ENCODE data around the gene OSM.
A peak's percentile ranks its signal among the peaks of the same experiment; 100 is the strongest.

Gene OSM

DNA sequence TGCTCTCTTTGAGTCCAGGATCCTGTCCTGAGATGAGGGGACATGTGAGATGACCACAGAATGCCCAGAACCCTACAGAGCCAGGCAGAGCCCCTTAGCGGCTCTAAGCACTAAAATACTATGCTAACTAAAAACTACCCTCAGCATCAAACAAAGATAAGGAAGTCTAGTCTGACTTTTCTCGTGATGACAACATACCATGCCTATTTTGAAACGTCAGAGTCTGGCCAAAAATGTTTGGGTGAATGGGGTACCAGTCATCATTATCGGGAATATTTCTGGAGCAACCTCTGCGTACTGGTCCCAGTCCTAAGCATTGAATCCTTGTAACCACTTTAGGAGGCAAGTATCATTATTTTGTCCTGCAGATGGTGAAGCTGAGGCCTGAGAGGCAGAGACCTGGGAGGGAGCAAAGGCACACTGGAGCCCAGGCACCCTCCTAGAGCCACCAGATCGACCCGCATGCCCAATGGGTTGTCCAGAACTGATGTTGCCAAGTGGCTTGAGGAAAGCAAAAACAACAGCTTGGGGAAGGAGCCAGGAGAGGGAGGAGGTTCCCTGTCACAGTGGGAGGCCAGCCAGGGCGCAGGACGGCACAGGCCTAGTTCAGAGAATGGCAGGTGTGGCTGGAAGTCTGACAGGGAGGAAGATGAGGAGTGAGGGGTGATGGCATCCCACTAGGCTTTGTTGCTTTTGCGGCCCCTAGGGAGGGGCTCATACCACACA, 7.2 kb upstream of the OSM start:
- DNase-seq = no peak
- no peak overlapping the region for H3K4me3 Mint-ChIP-seq
- H3K9me3 Mint-ChIP-seq = no peaks in the 10 kb centered on the region
- peaks cover 7% of the 10 kb centered on the region for H3K27me3 Mint-ChIP-seq
- peaks cover 74% of the 10 kb centered on the region for H3K4me1 Mint-ChIP-seq
- no peak overlapping the region for H3K27ac Mint-ChIP-seq
- CTCF ChIA-PET = no interaction called here
- H3K36me3 Mint-ChIP-seq = peaks cover 53% of the 10 kb centered on the region

DNA sequence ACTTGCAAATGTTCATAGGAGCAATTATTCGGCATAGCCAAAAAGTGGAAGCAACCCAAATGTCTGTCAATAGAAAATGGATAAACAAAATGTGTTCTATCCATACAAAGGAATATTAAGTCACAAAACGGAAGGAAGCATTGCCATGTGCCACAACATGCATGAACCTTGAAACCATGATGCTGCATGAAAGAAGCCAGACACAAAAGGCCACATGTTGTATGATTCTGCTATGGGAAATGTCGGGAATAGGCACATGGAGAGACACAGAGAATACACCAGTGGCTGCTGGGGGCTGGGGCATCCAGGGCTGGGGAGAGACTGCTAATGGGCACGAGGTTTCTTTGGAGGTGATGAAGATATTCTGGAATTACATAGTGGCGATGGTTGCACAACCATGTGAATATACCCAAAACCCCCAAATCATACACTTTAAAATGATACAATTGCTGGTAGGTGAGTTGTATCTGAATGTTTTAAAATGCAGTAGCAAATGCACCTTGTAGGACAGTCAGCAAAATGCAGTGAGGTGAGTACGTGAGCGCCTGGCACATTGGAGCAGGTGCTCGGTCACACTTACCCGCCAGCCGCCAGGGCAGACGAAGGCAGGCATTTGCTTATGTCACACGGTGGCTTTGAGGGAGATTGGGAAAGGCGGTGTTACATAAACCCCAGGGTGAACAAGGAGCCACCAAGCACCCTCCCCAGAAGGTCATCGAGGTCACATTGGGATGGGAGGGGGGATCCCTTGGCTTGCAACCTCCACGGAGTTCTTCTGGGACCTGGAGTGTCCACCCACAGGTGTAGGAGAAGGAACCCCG, 6.3 kb upstream of the OSM start:
- H3K4me1 Mint-ChIP-seq = peaks cover 77% of the 10 kb centered on the region
- DNase-seq = no peak
- CTCF ChIA-PET = no interaction called here
- H3K36me3 Mint-ChIP-seq = peaks cover 61% of the 10 kb centered on the region
- peak overlapping the region; percentile 35 for H3K27ac Mint-ChIP-seq
- no peak overlapping the region for H3K4me3 Mint-ChIP-seq
- H3K27me3 Mint-ChIP-seq = peaks cover 3% of the 10 kb centered on the region
- no peaks in the 10 kb centered on the region for H3K9me3 Mint-ChIP-seq

DNA sequence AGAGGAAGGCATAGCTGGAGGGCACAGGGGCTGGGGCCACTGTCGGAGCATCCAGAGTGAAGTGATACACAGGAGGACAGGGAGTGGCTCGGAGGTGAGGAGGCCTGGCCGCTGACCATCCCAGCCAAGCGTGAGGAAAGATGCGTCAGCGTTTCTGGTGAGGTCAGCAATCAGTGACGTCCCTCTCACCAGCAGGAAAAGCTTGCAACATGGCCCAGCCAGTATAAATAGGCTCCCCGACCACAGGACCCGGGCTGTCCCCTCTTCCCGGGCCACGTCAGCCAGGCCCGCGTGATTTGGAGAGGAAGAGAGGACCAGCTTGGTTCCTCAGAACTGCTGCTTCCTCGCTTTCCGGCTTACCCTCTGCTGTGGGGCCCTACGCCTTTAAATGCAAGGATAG, 4.2 kb upstream of the OSM start:
- Mint-ChIP-seq H3K4me3 (no peak overlapping the region), H3K27me3 (no peaks in the 10 kb centered on the region), H3K36me3 (peaks cover 62% of the 10 kb centered on the region), H3K4me1 (peaks cover 65% of the 10 kb centered on the region), H3K9me3 (no peaks in the 10 kb centered on the region), H3K27ac (no peak overlapping the region)
- CTCF ChIA-PET = interaction anchor here (2.9 kb wide), 1 partner anchor 17 kb away, joined by 14 read pairs; the partner anchor contains the start of gene CASTOR1
- DNase-seq = no peak

DNA sequence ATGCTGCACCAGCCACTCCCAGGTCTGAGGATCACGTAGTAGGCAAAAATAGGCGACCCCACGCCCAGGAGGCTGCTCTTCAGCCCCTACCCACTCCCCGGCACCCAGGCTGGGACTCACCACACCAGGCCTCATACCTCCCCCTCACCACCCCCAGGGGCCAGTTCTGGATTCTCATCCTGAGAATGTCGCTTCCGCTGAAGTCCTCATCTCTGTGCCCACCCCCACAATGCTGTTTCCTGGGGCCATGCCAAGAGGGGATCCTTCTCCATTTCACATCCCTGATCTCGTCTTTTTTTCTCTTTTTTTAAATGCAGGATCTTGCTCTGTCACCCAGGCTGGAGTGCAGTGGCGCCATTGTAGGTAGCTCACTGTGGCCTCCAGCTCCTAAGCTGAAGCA, 1.7 kb upstream of the OSM start:
- Mint-ChIP-seq H3K4me1 (peaks cover 61% of the 10 kb centered on the region), H3K4me3 (peak overlapping the region; percentile 100), H3K27ac (peak overlapping the region; percentile 100), H3K36me3 (peaks cover 71% of the 10 kb centered on the region), H3K27me3 (no peaks in the 10 kb centered on the region), H3K9me3 (no peaks in the 10 kb centered on the region)
- no peak for DNase-seq
- CTCF ChIA-PET = interaction anchor here (0.8 to 2.9 kb wide), 8 partner anchors 8 to 118 kb away, joined by 3 to 14 read pairs (median 4); partner anchors contain the start of gene CASTOR1

DNA sequence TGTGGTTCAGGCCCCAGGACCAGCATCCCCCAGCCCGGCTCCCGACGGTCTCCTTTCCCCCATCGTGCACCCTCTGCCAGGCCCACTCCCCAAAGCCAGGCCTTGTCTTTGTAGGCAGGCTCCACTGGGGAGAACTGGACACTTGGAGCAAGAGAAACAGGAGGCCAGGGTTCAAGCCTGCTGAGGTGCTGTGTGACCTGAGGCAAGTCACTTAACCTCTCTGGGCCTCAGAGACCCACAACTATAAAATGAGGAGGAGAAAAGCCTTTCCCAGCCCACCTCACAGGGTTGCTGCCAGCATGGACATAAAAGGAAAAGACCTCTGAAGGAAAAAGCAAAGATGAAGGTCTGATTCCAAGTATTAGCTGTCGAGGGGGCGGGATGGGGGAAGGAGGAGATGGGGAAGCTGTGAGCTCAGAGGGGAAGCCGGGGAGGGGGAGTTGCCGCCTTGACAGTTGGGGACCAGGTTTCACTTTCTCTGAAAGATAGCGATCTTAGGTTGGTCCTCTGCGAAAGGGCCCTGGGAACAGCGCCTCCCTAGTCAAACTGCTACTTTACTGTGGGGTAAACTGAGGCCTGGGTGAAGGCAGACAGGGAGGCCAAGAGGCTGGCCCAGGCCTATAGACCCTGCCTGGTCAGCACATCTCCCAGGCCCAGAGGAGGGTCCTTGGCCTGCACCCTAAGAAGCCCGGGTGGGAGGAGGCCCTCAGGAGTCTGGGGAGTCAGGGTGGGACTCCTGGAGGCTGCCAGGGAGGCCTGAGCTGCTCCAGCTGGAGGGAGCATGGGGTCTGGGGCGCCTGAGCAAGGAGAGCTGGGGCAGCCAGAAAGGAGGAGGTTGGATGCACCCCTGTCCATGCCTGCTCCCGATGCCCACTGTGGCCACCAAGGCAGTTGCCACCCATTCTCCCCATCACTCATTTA, 991 bp upstream of the OSM start:
- DNase-seq = peak; percentile 87
- H3K27ac Mint-ChIP-seq = peak overlapping the region; percentile 100
- H3K4me1 Mint-ChIP-seq = peaks cover 63% of the 10 kb centered on the region

DNA sequence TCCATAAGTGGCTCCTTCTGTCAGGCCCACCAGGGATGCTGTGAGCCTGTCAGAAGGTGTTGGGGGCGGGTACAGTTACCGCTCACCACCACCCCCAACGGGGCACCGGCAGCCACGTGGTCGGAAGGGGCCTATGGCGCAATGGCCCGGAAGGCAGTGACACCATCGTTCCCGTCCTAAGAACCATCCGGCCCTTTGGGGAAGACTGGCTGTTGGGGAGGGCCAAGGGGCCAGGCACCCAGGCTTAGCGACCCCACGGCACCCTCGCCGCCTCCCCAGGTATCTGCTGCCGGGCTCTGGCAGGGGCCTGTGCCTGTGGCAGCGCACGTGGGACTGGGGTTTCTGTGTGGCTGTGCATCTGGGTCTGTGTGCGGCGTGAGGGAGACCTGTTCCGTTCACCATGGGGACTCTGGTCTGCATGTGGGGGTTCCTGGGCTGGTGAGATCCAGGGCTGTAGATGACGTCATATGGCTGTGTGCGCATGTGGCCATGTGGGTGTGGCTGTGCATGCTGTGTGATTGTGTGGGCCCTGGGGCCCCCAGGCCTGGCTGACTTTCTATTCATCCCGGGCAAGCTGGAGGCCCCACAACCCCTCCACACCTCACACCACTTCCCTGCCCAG, 717 bp downstream of the OSM start:
- H3K27me3 Mint-ChIP-seq = no peaks in the 10 kb centered on the region
- peaks cover 76% of the 10 kb centered on the region for H3K36me3 Mint-ChIP-seq
- peak overlapping the region; percentile 100 for H3K4me3 Mint-ChIP-seq
- H3K27ac Mint-ChIP-seq = peak overlapping the region; percentile 100
- H3K4me1 Mint-ChIP-seq = peaks cover 70% of the 10 kb centered on the region
- CTCF ChIA-PET = interaction anchor here (1.1 to 1.3 kb wide), 2 partner anchors 12 to 13 kb away, joined by 3 to 4 read pairs; no protein-coding TSS in a partner anchor
- peak; percentile 90 for DNase-seq
- no peaks in the 10 kb centered on the region for H3K9me3 Mint-ChIP-seq

More for the DNA sequence above, 991 bp upstream of the OSM start:
- Mint-ChIP-seq H3K36me3 (peaks cover 71% of the 10 kb centered on the region), H3K4me3 (peak overlapping the region; percentile 100), H3K9me3 (no peaks in the 10 kb centered on the region), H3K27me3 (no peaks in the 10 kb centered on the region)
- CTCF ChIA-PET = interaction anchor here (0.7 to 2.9 kb wide), 14 partner anchors 8 to 159 kb away, joined by 3 to 14 read pairs (median 4); partner anchors contain the start of gene CASTOR1

DNA sequence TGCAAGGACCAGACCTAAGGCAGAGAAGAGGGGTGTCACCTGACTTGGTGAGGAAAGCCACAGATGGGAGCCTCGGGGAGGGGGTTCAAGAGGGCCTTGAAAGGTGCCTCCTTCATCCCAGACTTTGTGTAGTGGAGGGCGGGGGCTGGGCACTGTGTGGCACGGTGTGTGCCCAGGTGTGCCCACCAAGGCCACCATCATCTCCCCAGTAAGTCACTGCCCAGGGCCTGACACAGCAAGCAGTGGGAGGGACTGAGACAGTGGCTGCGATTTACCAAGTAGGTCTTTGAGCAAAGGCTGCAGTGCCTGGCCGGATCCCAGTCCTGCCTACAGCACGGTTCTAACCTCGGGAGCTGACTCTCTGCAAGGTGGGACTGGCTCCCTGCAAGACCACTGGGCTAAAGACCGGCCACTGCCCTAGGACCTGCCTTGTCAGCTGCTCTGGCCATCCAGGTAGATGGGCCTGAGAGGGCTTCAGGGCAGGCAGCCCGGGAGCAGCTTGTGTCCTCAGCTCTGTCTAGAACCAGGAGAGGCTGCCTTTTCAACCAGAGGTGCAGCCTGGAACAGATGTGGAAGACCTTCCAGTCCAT, 1.4 kb downstream of the OSM start:
- Mint-ChIP-seq H3K27me3 (no peaks in the 10 kb centered on the region), H3K4me3 (peak overlapping the region; percentile 100), H3K4me1 (peaks cover 70% of the 10 kb centered on the region), H3K9me3 (no peaks in the 10 kb centered on the region), H3K36me3 (peaks cover 72% of the 10 kb centered on the region), H3K27ac (peak overlapping the region; percentile 100)
- no peak for DNase-seq
- CTCF ChIA-PET = interaction anchor here (1.1 to 5.3 kb wide), 4 partner anchors 10 to 24 kb away, joined by 3 to 59 read pairs (median 4); partner anchors contain the start of gene CASTOR1

DNA sequence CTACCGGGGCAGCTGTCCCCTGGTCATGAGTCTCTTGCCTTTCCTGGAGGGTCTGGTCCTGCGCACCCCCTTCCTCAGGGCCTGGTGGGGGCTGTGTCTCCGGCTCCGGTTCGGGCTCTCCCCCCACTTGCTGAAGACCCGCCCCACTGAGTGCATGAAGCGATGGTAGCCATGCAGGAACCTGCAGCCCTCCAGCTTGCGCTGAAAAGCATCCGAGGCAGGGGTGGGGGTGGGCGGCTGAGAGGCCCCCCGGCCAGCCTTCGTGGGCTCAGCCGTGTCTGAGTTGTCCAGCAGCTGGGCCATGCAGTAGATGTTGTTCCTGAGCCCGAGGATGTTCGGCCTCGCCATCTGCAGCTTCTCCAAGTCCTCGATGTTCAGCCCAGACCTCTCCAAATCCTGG, 2.8 kb downstream of the OSM start:
- peaks cover 62% of the 10 kb centered on the region for H3K36me3 Mint-ChIP-seq
- no peaks in the 10 kb centered on the region for H3K27me3 Mint-ChIP-seq
- CTCF ChIA-PET = interaction anchor here (1.0 to 5.3 kb wide), 8 partner anchors 8 to 158 kb away, joined by 3 to 59 read pairs (median 4); partner anchors contain the start of gene CASTOR1
- peak overlapping the region; percentile 100 for H3K27ac Mint-ChIP-seq
- H3K4me1 Mint-ChIP-seq = peaks cover 69% of the 10 kb centered on the region
- no peaks in the 10 kb centered on the region for H3K9me3 Mint-ChIP-seq
- DNase-seq = no peak
- H3K4me3 Mint-ChIP-seq = peak overlapping the region; percentile 100

DNA sequence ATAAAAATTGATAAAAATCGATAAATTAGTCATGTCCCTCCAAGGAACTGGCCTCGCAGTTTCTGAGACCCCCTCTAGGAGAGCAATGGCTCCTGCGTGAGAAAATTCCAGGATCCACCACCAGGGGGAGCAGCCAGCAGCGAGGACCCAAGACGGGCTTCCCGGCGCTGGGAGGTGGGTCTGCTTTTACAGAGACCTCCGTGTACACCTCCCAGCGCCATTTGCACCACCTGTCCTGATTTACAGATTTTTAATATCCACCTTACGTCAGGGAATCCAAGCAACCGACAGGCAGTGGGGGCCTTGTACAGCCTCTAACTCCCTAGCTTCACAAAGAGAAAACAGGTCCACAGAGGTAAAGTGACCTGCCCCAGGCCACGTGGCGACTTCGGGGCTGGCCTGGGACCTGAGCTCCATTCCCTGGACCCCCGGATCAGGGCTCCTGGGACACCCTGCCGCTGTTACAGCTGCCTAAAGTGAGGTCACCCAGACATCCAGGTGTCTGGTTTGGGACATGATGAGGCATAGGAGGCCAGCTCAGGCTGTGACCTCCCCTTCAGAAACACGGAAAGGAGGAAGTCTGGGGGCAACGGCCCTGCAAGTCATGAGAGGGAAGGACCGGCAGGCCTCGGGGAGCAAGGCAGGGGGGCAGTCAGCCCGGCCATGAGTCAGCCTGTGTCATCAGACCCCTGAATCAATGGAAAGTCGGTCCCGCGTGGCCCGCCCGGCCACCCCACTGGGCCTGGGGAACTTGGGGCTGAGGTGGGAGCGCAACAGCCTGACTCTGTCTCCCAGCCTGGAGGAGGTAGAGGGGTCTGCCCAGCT, 3.5 kb downstream of the OSM start:
- Mint-ChIP-seq H3K36me3 (peaks cover 54% of the 10 kb centered on the region), H3K27me3 (no peaks in the 10 kb centered on the region), H3K4me1 (peaks cover 69% of the 10 kb centered on the region), H3K9me3 (no peaks in the 10 kb centered on the region), H3K4me3 (peak overlapping the region; percentile 100), H3K27ac (peak overlapping the region; percentile 84)
- CTCF ChIA-PET = interaction anchor here (0.7 to 5.3 kb wide), 11 partner anchors 7 to 158 kb away, joined by 3 to 59 read pairs (median 4); partner anchors contain the start of gene CASTOR1
- peak; percentile 88 for DNase-seq

DNA sequence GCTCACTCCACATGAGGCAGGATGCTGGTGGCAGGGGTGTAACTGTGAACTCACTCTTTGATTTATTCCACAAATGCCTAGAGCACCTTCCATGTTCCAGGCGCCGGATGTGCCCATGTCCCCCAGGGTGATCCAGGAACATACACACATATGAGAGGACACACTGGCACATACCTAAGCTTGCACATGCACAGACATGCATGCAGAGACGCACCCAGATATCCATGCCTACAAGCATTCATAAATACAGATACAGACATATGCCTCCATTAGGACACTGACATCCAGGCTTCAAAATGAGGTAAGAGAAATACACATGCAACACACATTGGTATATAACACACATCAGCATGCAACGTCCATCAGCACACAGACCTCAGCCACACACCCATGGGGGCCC, 4.5 kb downstream of the OSM start:
- no peak for DNase-seq
- H3K4me3 Mint-ChIP-seq = peak overlapping the region; percentile 100
- peak overlapping the region; percentile 73 for H3K27ac Mint-ChIP-seq
- H3K36me3 Mint-ChIP-seq = peaks cover 51% of the 10 kb centered on the region
- H3K27me3 Mint-ChIP-seq = no peaks in the 10 kb centered on the region
- H3K9me3 Mint-ChIP-seq = no peaks in the 10 kb centered on the region
- CTCF ChIA-PET = interaction anchor here (1.7 to 5.3 kb wide), 3 partner anchors 18 to 153 kb away, joined by 5 to 59 read pairs (median 12); partner anchors contain the start of gene CASTOR1
- H3K4me1 Mint-ChIP-seq = peaks cover 68% of the 10 kb centered on the region

DNA sequence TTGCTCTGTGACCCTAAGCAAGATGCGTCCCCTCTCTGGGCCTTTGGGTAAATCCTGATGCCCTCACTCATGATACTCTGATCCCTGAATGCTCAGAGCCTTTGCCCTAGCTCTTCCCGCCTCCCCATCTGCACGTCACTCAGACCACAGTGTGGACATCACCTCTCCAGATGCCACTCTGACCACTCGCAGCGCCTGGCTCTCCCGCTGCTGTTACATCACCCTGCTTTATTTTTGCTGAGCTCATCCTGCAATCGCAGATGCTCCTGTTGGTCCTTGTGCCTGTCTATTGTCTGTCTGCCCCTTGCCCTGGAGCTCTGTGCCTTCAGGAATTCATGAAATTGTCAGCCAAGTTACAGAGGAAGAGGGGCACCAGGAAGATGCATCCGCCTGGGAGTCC, 5.5 kb downstream of the OSM start:
- H3K27me3 Mint-ChIP-seq = no peaks in the 10 kb centered on the region
- H3K27ac Mint-ChIP-seq = peak overlapping the region; percentile 61
- CTCF ChIA-PET = interaction anchor here (1.3 to 5.3 kb wide), 5 partner anchors 19 to 173 kb away, joined by 4 to 59 read pairs (median 6); partner anchors contain the start of gene CASTOR1
- H3K9me3 Mint-ChIP-seq = no peaks in the 10 kb centered on the region
- H3K4me3 Mint-ChIP-seq = no peak overlapping the region
- peaks cover 71% of the 10 kb centered on the region for H3K4me1 Mint-ChIP-seq
- peaks cover 45% of the 10 kb centered on the region for H3K36me3 Mint-ChIP-seq
- DNase-seq = no peak

DNA sequence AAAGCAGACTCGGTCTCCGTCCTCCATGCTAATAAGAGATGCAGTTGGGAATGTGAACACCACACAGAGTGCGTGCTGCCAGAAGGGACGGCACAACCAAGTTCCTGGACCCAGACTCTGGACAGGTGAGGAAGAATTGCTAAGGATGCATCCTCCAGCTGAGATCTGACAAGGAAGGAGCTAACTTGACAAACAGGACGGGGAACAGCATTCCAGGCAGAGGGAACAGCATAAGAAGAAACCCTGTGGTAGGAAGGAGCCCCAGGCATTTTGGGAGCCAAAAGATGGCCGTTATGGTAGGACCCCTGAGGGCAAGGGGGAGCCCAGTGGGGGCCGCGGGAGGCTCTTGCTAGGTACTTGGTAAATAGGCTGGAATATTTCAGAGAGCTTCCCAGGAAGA, 6.0 kb downstream of the OSM start:
- Mint-ChIP-seq H3K27ac (no peak overlapping the region), H3K27me3 (no peaks in the 10 kb centered on the region), H3K4me3 (no peak overlapping the region), H3K36me3 (peaks cover 41% of the 10 kb centered on the region), H3K9me3 (no peaks in the 10 kb centered on the region), H3K4me1 (peaks cover 73% of the 10 kb centered on the region)
- CTCF ChIA-PET = interaction anchor here (1.0 to 5.3 kb wide), 6 partner anchors 8 to 172 kb away, joined by 3 to 59 read pairs (median 6); partner anchors contain the start of gene CASTOR1
- DNase-seq = no peak
